Measurements from ENCODE around the gene ZNF805. TPM values are rescaled to one million over a fixed set of nuclear protein-coding genes. Genes with fewer than 3 reads are reported as not detected.

The ZNF805 gene
- total and polyA plus RNA-seq, 2 donors (not counting 3 experiments of a cell fraction or from before 2014, with no cell fraction given), result 1.6 to 8.6 TPM

DNA sequence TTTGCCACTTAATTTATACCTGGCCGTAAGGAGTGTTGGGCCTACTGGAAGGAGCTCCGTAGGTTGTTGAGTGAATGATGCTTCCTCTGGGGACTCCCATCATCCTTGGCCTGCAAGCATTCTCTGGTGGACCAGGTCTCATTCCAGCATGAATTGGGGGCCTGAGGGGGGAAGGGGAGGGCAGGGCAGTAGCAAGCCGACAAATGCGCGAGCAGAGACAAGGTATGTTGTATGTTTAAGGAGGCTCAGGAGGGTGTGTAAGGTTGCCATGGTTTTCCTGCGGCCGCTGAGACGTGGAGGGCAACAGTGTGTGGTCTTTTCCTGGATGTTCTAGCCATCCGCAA is 48.4 kb upstream of the ZNF805 start:
- POLR2A ChIA-PET, result no interaction called here
- DNase-seq (ENCODE audit: low read depth, low spot score) (no peak), FAIRE-seq (peak; percentile 18)
- BruUV-seq (replicated peaks), result no TSS peak
- H4K20me1 ChIP-seq (replicated peaks; ENCODE audit: control insufficient read depth, extremely low read depth, insufficient read depth, low read length), result no peaks in the 10 kb centered on the region
- peaks cover 8 to 21% of the 10 kb centered on the region in 2 experiments for H3K36me3 ChIP-seq (ENCODE audit: control insufficient read depth in 2 of 2, extremely low read depth in 1 of 2, insufficient read depth in 2 of 2, low read length in 2 of 2)
- no peaks in the 10 kb centered on the region for H3K9me3 ChIP-seq (replicated peaks; ENCODE audit: control insufficient read depth, insufficient read depth, low read length)
- peak overlapping the region; percentile 22 to 80 (median 77) for H3K4me3 ChIP-seq (replicated peaks in 1 of 3; ENCODE audit: insufficient read depth in 1 of 3, low read depth in 1 of 3, low read length in 3 of 3)
- peaks cover 3% of the 10 kb centered on the region for H3K4me1 ChIP-seq (ENCODE audit: control insufficient read depth, extremely low read depth, insufficient read depth, low read length)
- CTCF ChIA-PET, result no interaction called here
- dilution Hi-C loops (cut with MboI; ENCODE audit: extremely low pct_ligation_motif_present, low sequenced_read_pairs), result no loop called here
- no peaks in the 10 kb centered on the region for H3K27me3 ChIP-seq (ENCODE audit: control insufficient read depth in 2 of 2, insufficient read depth in 2 of 2, low read length in 2 of 2)
- no peak overlapping the region for H3K27ac ChIP-seq (ENCODE audit: insufficient read depth, low read depth, low read length)
- H3K4me2 ChIP-seq (ENCODE audit: insufficient read depth, low read length), result peak overlapping the region; percentile 80
- H3K9ac ChIP-seq (replicated peaks; ENCODE audit: extremely low read depth, insufficient read depth, low read length), result peak overlapping the region; percentile 66
- no peaks in the 10 kb centered on the region for H3K9me1 ChIP-seq (replicated peaks; ENCODE audit: control insufficient read depth, extremely low read depth, insufficient read depth, low read length)
- TF ChIP-seq FOS (IDR thresholded peaks at IDR 0.05; ENCODE audit: borderline replicate concordance, insufficient read depth, low read length), result no peak
- TF ChIP-seq, protein P1, sequence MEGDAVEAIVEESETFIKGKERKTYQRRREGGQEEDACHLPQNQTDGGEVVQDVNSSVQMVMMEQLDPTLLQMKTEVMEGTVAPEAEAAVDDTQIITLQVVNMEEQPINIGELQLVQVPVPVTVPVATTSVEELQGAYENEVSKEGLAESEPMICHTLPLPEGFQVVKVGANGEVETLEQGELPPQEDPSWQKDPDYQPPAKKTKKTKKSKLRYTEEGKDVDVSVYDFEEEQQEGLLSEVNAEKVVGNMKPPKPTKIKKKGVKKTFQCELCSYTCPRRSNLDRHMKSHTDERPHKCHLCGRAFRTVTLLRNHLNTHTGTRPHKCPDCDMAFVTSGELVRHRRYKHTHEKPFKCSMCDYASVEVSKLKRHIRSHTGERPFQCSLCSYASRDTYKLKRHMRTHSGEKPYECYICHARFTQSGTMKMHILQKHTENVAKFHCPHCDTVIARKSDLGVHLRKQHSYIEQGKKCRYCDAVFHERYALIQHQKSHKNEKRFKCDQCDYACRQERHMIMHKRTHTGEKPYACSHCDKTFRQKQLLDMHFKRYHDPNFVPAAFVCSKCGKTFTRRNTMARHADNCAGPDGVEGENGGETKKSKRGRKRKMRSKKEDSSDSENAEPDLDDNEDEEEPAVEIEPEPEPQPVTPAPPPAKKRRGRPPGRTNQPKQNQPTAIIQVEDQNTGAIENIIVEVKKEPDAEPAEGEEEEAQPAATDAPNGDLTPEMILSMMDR (IDR thresholded peaks at IDR 0.05; ENCODE audit: extremely low read depth in 1 of 2, insufficient read depth in 1 of 2, low read depth in 1 of 2, low read length in 2 of 2), result no peak
- TF ChIP-seq GATA2 (IDR thresholded peaks at IDR 0.05; ENCODE audit: insufficient read depth, insufficient read length, low read depth, low read length), result no peak
- TF ChIP-seq MAX (IDR thresholded peaks at IDR 0.05; ENCODE audit: insufficient read depth, insufficient read length), result no peak
- TF ChIP-seq MYC (IDR thresholded peaks at IDR 0.05; ENCODE audit: low read depth, low read length), result no peak
- TF ChIP-seq POLR2AphosphoS5 (IDR thresholded peaks at IDR 0.05; ENCODE audit: insufficient read depth, low read depth, low read length), result no peak
- no peak for TF ChIP-seq JUN (IDR thresholded peaks at IDR 0.05; ENCODE audit: borderline replicate concordance, insufficient read depth, insufficient read length, low read depth)
- TF ChIP-seq EZH2 (IDR thresholded peaks at IDR 0.05; ENCODE audit: borderline replicate concordance, low read depth, low read length, severe bottlenecking), result no peak
- peaks cover 26% of the 10 kb centered on the region for H3K79me2 ChIP-seq (ENCODE audit: control insufficient read depth, insufficient read depth, low read length)
- intact Hi-C loops (cut with micrococcal nuclease), result no loop called here
- H2AFZ ChIP-seq (ENCODE audit: low read depth, low read length), result no peak overlapping the region

Measured in endothelial cell of umbilical vein (primary cell).